LNCAP (cell line): ENCODE measurements around the gene BTBD6.

ENCODE experiments used
- TF ChIP-seq, protein P1 (sequence below): fragments of 450-650 bp; IDR thresholded peaks from 2 replicates; pipeline ENCODE4 v1.5.1; 2017; ENCODE audit warnings: mild to moderate bottlenecking

BTBD6 gene

DNA sequence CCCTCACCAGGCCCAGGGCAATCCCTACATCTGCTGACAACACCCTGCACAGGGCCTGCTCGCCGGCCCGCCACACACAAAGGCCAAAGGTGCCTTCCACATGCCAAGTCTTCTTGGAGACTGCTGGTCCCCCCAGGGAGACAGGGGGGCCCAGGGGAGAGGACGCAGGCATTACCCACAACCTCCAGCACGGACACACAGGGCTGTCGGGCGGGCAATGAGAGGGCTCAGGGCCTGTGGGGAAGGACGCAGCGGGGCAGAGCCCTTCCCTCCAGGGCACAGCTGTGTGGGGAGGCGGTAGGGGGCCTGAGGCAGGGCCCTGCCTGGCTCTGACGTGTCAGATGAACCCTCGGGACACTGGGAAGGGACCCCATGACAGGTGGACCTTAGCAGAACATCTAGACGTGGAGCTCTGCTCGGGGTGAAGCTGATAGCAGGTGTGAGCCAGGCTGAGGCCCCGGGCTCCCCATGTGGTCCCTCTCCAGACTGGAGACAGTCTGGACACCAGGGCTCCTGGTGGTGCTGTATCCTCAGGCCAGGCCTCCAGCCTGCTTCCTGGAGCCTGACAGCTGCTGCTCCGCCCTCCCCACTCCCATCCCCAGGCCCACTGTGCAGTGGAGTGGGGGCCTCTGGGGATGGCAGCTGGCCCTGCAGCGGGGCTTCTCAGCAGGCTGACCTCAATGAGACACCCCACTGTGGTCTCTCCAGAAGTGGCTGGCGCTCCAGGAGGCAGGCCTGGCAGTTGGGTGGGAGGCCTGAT lies 35.6 kb upstream of the BTBD6 start:
- TF ChIP-seq, protein P1, sequence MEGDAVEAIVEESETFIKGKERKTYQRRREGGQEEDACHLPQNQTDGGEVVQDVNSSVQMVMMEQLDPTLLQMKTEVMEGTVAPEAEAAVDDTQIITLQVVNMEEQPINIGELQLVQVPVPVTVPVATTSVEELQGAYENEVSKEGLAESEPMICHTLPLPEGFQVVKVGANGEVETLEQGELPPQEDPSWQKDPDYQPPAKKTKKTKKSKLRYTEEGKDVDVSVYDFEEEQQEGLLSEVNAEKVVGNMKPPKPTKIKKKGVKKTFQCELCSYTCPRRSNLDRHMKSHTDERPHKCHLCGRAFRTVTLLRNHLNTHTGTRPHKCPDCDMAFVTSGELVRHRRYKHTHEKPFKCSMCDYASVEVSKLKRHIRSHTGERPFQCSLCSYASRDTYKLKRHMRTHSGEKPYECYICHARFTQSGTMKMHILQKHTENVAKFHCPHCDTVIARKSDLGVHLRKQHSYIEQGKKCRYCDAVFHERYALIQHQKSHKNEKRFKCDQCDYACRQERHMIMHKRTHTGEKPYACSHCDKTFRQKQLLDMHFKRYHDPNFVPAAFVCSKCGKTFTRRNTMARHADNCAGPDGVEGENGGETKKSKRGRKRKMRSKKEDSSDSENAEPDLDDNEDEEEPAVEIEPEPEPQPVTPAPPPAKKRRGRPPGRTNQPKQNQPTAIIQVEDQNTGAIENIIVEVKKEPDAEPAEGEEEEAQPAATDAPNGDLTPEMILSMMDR: no peak

DNA sequence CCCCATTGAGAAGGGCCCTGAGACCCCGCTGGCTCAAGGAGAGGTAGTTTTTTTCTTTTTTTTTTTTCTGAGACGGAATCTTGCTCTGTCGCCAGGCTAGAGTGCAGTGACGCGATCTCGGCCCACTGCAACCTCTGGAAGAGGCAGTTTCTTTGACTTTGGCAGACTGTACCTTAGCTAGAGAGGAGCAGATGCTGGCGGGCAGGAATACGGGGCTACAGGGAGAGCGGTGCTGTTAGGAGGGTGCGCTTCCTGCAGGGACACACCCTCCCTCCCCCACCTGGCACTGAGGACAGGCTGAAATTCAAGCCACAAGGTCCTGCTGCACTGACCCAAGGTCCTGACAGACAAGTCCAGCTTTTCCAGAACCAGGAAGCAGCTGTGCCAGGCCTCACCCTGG lies 35.0 kb upstream of the BTBD6 start:
- TF ChIP-seq, protein P1: no peak

DNA sequence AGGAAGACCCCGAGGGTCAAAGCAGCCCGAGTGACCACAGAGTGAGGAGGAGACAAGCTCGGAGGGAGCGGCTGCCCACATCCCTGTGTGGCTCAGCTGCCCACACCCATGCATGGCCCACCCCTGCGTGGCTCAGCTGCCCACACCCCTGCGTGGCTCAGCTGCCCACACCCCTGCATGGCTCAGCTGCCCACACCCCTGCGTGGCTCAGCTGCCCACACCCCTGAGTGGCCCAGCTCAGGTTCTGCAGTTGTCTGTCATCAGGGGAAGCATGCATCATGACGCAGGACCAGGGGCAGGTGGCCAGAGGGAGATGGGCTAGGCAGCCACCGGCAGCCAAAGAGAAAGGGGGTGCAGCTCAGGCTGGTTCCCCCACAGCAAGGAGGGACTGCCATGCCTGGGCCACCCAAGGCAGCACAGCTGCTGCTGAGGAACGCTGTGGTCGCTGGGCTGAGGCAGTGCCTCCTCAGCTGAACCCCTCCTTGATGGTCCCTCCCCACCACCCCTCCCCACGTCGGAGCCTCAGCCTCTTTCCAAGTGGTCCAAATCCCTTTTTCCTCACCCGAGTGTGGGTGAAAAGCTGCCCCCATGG lies 33.9 kb upstream of the BTBD6 start:
- TF ChIP-seq, protein P1: no peak

DNA sequence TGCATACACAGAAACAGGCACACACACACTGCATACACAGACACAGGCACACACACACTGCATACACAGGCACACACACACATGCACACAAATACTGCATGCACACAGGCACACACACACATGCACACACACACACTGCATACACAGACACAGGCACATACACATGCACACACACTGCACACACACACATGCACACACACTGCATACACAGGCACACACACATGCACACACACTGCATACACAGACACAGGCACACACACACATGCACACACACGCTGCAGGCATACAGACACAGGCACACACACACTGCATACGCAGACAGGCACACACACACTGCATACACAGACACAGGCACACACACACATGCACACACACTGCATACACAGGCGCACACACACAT lies 32.7 kb upstream of the BTBD6 start:
- TF ChIP-seq, protein P1: no peak

DNA sequence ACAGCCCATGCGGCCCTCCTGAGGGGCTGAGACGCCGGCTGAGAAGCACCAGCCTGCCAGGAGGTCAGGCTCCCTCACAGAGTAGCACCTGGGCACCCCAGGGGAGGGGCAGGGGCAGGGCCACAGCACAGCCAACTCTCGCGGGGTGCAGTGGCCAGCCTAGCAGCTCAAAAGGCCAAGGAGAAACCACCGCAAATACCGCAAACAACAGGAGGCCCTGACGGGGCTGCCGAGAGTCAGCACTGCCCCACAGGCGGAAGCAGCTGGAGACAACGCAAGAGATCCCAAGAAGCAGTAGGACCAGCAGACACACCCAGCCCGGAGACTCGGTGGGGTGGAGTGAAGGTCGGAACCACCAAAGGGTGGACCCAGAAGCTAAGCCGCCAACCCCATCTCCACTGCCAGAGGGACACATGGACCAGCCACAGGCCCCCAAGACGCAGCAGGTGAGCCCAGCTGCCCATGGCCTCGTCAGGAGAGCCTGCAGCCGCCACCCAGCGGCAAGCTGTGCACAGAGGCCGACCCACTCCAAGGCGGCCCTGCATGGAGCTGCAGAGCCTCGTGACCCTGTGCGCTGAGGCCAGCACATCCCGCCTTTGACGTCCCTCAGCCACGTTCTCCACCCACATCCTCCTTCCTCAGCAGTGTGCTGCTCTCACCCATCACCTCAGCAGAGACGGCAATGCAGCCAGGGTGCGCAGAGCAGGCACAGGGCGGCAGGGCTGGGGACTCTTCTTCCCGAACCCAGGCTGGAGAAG lies 31.7 kb upstream of the BTBD6 start:
- TF ChIP-seq, protein P1: no peak

DNA sequence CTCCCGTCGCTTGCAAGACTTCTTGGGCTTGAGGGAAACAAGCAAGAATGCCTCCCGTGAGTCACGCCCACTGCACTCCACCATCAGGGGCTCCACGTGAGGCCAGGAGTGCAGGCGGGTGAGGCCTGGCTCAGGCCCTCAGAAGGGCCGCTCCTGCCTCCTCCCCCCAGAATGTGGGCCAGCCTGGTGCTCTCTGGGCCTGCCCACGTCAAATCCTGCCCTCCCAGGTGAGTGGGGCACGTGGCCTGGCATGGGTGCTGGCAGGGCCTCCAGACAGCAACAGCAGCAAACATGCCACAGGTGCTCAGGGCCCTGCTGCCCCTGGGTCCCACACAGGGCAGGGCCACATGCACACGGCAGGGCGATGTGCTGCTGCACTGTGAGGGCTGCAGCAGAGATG lies 30.6 kb upstream of the BTBD6 start:
- TF ChIP-seq, protein P1: no peak

DNA sequence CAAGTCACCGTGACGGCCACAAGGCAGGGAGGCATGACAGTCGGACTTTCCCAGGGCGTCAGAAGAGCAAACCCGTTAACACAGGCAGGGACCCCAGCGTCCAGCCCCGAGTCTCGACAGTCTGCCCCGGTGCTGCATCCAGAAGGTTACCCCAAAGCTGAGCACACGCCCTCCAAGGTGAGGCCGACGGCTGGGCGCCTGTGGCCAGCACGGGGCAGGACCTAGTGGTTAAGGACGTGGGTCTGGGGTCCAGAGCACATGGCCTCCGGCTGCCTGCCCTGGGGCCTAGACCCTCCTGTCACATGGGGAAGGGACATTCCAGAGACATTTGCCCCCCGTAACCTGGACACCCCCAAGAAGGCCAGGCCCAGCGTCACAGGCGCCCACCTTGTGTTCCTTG lies 29.7 kb upstream of the BTBD6 start:
- TF ChIP-seq, protein P1: no peak
